NB4 (cell line): ENCODE results near the gene RFX3.
A peak's percentile ranks its signal among the peaks of the same experiment; 100 is the strongest.

Experiments used
- DNase-seq: peaks from one replicate; pipeline ENCODE4 v3.0.0; 2010; ENCODE audit warnings: low read depth
- H3K4me3 ChIP-seq: one replicate; pipeline ENCODE4 v1.5.1; 2011; ENCODE audit warnings: mild to moderate bottlenecking, low read depth, low read length, moderate library complexity
- MYC ChIP-seq: IDR thresholded peaks from 2 replicates; pipeline ENCODE4 v1.6.1; 2011; ENCODE audit warnings: low read depth, low read length
- POLR2A ChIP-seq: IDR thresholded peaks from 2 replicates; pipeline ENCODE4 v1.6.1; 2011; ENCODE audit warnings: mild to moderate bottlenecking; ENCODE audit not compliant: insufficient read length; ENCODE audit errors: extremely low read depth
- TF ChIP-seq, protein P1 (sequence below): IDR thresholded peaks from 2 replicates; pipeline ENCODE4 v1.6.1; 2011; ENCODE audit warnings: low read depth, low read length
- TF ChIP-seq, protein P2 (sequence below): IDR thresholded peaks from one replicate; pipeline ENCODE4 v1.5.1; 2012; ENCODE audit warnings: low read depth, low read length

The RFX3 gene

DNA sequence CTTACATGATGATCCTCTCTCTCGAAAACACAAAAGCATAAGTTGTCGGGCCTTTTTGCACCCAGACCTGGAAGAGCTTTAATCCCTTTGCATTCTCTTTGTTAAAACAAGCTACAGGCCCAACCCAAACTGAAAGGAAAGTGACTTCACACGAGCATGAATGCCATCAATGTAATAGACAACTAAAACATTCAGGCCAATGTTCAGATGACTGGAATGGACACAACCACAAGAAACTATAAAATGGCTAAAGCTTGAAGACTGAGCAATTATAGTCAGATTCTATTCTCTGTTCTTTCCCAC lies 45.5 kb downstream of the RFX3 start:
- DNase-seq: no peak
- H3K4me3 ChIP-seq: no peak overlapping the region
- TF ChIP-seq POLR2A: no peak
- TF ChIP-seq MYC: no peak

DNA sequence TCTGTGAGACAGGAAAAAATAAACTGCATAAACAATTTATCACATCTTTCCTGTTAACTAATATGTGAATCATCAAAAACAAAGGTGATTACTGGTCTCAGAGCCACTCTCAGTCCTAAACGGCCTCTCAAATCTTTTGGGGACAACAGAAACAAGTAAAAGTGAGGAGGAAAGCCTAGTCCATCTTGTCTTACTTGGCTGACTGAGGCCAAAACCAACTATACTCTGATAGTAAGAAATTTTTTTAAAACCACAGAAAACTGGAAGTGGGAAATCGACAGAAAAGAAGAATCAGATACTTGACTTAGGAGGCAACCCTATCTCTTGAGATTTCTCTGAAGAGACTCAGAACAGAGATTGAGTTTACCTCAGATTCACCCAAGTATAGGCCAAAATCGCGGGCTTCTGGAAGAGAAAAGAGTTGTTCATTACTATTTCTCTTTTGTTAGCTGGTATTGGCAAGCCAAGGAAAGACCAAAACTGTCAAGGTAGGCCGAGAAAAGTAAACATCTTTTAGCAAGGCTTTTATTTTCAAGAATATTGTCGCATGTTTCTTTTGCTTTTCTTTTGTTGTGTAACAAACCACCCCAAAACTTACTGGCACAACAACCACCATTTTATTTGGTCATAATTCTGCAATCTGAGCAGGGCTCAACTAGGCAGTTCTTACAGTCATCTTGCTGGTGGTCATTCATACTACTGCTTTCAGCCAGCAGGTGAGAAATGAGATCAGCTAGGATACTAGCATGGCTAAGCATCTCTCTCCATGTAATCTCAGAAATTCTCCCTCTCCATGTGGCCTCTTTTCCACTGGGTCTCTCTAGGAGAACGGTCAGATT lies 46.1 kb downstream of the RFX3 start:
- H3K4me3 ChIP-seq: no peak overlapping the region
- no peak for DNase-seq
- TF ChIP-seq, protein P1, sequence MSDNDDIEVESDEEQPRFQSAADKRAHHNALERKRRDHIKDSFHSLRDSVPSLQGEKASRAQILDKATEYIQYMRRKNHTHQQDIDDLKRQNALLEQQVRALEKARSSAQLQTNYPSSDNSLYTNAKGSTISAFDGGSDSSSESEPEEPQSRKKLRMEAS: no peak
- no peak for TF ChIP-seq POLR2A
- no peak for TF ChIP-seq MYC
- TF ChIP-seq, protein P2, sequence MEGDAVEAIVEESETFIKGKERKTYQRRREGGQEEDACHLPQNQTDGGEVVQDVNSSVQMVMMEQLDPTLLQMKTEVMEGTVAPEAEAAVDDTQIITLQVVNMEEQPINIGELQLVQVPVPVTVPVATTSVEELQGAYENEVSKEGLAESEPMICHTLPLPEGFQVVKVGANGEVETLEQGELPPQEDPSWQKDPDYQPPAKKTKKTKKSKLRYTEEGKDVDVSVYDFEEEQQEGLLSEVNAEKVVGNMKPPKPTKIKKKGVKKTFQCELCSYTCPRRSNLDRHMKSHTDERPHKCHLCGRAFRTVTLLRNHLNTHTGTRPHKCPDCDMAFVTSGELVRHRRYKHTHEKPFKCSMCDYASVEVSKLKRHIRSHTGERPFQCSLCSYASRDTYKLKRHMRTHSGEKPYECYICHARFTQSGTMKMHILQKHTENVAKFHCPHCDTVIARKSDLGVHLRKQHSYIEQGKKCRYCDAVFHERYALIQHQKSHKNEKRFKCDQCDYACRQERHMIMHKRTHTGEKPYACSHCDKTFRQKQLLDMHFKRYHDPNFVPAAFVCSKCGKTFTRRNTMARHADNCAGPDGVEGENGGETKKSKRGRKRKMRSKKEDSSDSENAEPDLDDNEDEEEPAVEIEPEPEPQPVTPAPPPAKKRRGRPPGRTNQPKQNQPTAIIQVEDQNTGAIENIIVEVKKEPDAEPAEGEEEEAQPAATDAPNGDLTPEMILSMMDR: no peak

DNA sequence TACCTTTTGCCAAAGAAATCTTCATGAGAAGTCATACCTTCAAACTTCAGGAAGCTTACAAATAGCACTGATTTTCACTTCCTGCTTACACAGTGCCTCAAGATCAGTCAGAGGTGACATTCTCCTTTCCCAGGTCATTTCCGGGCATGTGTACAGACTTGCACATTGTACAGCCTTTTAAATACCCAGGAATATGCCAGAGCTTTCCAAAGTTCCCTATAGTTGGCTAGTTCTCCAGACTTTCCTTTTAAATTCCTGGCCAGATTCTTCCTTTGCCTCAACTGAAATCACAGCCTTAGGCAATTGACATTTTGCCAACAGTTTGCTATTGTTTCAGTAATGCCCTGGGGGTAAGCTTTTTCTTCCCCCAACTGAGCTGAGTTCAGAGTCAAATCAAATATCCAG lies 47.2 kb downstream of the RFX3 start:
- H3K4me3 ChIP-seq: no peak overlapping the region
- DNase-seq: no peak
- no peak for TF ChIP-seq MYC
- TF ChIP-seq, protein P2: no peak
- no peak for TF ChIP-seq POLR2A
- TF ChIP-seq, protein P1: no peak

DNA sequence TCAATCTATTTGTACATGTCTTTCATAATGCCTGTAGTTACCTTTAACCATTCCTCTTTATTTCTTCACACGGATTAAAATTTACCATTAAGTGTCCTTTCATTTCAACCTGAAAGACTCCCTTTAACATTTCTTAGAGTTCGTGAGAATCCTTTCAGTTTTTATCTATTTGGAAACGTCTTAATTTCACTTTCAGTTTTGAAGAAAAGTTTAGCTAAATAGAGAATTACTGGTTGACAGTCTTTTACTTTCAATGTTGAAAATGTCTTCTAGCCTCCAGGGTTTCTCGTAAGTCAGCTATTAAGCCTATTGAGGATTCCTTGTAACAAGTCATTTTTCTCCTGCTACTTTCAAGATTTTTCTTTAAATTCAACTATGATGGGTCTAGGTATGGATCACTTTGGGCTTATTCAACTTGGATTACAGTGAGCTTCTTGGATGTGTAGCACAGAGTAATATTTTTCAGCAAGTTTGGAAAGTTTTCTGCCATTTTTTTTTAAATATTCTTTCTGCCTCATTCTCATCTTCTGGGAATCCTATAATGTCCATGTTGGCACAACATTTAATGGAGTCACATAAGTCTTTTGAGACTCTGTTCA lies 48.5 kb downstream of the RFX3 start:
- no peak for DNase-seq

DNA sequence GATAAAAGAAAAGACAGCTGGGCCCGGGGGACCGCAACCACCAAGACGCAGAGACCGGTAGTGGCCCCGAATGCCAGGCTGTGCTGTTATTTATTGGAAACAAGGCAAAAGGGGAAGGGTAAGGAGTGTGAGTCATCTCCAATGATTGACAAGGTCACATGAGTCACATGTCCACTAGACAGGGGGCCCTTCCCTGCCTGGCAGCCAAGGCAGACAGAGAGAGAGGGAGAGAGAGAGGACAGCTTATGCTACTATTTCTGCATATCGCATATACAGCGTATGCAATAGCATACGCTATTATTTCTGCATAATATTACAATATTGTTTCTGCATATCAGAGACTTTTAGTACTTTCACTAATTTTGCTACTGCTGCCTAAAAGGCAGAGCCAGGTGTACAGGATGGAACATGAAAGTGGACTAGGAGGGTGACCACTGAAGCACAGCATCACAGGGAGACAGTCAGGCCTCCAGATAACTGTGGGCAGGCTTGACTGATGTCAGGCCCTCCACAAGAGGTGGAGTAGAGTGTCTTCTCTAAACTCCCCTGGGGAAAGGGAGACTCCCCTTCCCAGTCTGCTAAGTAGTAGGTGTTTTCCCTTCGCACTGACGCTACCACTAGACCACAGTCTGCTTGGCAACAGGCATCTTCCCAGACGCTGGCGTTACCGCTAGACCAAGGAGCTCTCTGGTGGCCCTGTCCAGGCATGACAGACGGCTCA lies 50.3 kb downstream of the RFX3 start:
- DNase-seq: peak; percentile 86
- no peak overlapping the region for H3K4me3 ChIP-seq
- peak; percentile 48; the same call in 1 of the 2 replicates for TF ChIP-seq MYC
- TF ChIP-seq, protein P2: no peak
- TF ChIP-seq, protein P1: peak; percentile 86

More for the DNA sequence above, 48.5 kb downstream of the RFX3 start:
- no peak overlapping the region for H3K4me3 ChIP-seq
- TF ChIP-seq MYC (no peak), POLR2A (no peak)
- TF ChIP-seq, protein P1: no peak
- TF ChIP-seq, protein P2: no peak

DNA sequence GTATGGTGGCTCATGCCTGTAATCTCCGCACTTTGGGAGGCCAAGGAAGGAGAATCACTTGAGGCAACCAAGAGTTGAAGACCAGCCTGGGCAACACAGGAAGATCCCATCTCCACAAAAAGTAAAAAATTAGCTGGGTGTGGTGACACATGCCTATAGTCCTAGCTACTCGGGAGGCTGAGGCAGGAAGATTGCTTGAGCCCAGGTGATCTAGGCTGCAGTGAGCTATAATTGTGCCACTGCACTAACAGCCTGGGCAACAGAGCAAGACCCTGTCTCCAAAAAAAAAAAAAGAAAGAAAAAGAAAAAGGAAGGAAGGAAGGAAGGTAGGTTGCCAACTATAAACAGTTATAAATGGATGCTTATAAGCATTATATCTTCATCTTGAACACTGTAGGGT lies 51.0 kb downstream of the RFX3 start:
- no peak for TF ChIP-seq MYC
- TF ChIP-seq, protein P2: no peak
- TF ChIP-seq POLR2A: no peak
- TF ChIP-seq, protein P1: no peak
- H3K4me3 ChIP-seq: no peak overlapping the region

More for the DNA sequence above, 51.0 kb downstream of the RFX3 start:
- no peak for DNase-seq
